Stimulated activated naive B cell treated with anti-CD40 and anti-IgM and Interleukin-4, amounts not matched to agents 10 μg/mL and 1 μg/mL and 100 μg/mL, for 72 hours (primary cell): ENCODE data around the gene SEC63.
"Not testable (repeated sequence)": the region's sequence is repeated elsewhere in the genome, so short reads cannot be mapped to it uniquely, and the experiment has no call there.

Source experiments
- ATAC-seq, 2 donors: fragments of 150-1000 bp; cut with Tn5 transposase; replicated peaks; 2 replicates each; pipeline ENCODE4 v1.10.0; 2021; ENCODE audit warnings: moderate library complexity in 1 of 2
- DNase-seq: peaks from one replicate; pipeline ENCODE4 v3.0.0; 2021
- H3K27ac Mint-ChIP-seq: one replicate; pipeline ENCODE4 v1.8.0; 2022; ENCODE audit warnings: mild to moderate bottlenecking, mixed read lengths
- H3K27me3 Mint-ChIP-seq, 2 donors: one replicate each; pipeline ENCODE4 v1.8.0; 2022; ENCODE audit warnings: mixed read lengths in 2 of 2
- H3K36me3 Mint-ChIP-seq, 2 donors: one replicate each; pipeline ENCODE4 v1.8.0; 2022; ENCODE audit warnings: mixed read lengths in 2 of 2, mild to moderate bottlenecking in 1 of 2
- H3K4me1 Mint-ChIP-seq, 2 donors: one replicate each; pipeline ENCODE4 v1.8.0; 2022; ENCODE audit warnings: mixed read lengths in 2 of 2, mild to moderate bottlenecking in 1 of 2
- H3K4me3 Mint-ChIP-seq, 2 donors: one replicate each; pipeline ENCODE4 v1.8.0; 2022; ENCODE audit warnings: mild to moderate bottlenecking in 2 of 2, mixed read lengths in 2 of 2, moderate library complexity in 1 of 2
- H3K9me3 Mint-ChIP-seq, 2 donors: one replicate each; pipeline ENCODE4 v1.8.0; 2022; ENCODE audit warnings: mixed read lengths in 2 of 2, mild to moderate bottlenecking in 1 of 2

Gene SEC63

DNA sequence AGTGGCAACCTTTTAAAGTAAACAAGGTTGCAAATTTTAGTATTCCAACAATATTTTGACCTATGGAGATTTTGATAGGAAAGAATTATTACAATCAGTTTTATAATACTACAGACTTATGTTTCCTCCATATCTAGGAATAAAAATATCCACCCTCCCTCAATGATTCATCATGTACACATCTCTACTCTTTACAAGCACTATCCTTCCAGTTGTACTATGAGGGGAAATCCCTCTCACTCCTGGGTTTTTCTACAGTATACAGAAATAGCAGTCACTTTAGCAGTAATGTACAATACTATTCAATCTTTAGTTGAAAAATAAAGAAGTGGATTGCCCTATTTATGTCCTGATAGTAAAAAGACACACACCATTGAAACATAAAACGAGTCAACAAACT, 87.6 kb downstream of the SEC63 start:
- no peak overlapping the region for H3K27ac Mint-ChIP-seq
- H3K27me3 Mint-ChIP-seq, result no peaks in the 10 kb centered on the region
- peaks cover 22 to 52% of the 10 kb centered on the region in 2 donors for H3K4me1 Mint-ChIP-seq
- ATAC-seq (peak; percentile 83 to 84), DNase-seq (no peak)
- H3K36me3 Mint-ChIP-seq, result peaks cover 19 to 36% of the 10 kb centered on the region in 2 donors
- no peaks in the 10 kb centered on the region for H3K9me3 Mint-ChIP-seq
- H3K4me3 Mint-ChIP-seq, result peak overlapping the region in 1 of 2 donors; percentile 13

DNA sequence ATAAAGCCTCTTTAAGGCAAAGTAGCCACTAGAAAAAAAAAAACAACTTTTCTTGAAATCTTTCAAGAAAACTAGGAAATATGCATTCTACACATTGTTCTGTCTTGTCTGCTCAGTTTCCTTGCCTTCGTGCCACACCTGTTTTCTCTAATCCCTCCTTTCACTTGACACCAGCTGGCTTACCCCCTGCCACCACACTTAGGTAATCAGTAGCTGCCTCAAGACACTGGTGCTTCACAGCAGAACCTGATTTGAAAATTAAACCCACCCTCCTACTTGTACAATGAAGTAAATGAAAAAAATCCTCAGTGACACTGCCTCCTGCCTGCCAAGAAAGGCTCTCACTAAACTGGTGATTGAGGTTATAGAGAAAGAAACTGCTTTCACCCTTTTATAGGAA, 88.1 kb downstream of the SEC63 start:
- Mint-ChIP-seq H3K36me3 (peaks cover 19 to 31% of the 10 kb centered on the region in 2 donors), H3K4me1 (peaks cover 22 to 52% of the 10 kb centered on the region in 2 donors), H3K9me3 (no peaks in the 10 kb centered on the region), H3K27me3 (no peaks in the 10 kb centered on the region), H3K4me3 (peak overlapping the region; percentile 33 to 68), H3K27ac (no peak overlapping the region)
- ATAC-seq (peak; percentile 16 to 38), DNase-seq (no peak)

DNA sequence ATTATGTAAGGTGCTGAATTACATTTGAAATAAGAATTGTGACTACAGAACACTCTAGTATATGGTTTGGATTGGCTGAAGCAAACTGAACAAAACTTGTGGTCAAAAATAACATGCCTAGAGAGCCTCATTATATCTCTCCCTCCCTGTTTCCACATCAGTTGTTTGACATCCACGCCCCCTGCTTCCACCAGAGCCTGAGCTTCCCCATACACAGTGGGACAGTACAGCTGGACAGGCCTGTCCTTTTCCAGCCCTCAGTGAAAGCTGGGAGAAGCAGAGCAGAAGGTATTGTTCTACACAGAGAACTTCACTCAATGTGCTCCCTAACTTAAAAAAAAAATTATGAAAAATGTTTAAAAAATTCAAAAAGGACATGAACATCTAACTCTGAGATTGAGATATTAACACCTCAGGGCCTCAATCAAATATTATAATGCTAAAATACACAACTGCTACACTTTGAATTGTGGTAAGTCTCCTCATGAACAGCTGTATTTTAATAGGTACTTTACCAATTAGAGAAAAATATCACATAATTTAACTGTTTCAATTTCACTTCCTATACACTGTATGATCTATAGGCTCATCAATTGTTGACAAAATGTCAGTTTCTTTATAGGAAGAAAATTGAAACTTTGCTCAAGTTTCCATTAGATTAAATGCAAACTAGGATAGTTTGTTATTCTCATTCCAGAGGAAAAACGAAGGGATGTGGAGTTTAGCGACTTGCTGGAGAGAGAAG, 89.0 kb downstream of the SEC63 start:
- peak overlapping the region; percentile 59 for H3K27ac Mint-ChIP-seq
- peaks cover 17 to 26% of the 10 kb centered on the region in 2 donors for H3K36me3 Mint-ChIP-seq
- no peaks in the 10 kb centered on the region for H3K27me3 Mint-ChIP-seq
- H3K4me3 Mint-ChIP-seq, result peak overlapping the region; percentile 52 to 68
- peaks cover 22 to 52% of the 10 kb centered on the region in 2 donors for H3K4me1 Mint-ChIP-seq
- DNase-seq (no peak), ATAC-seq (peak; percentile 70 to 74)
- no peaks in the 10 kb centered on the region for H3K9me3 Mint-ChIP-seq

DNA sequence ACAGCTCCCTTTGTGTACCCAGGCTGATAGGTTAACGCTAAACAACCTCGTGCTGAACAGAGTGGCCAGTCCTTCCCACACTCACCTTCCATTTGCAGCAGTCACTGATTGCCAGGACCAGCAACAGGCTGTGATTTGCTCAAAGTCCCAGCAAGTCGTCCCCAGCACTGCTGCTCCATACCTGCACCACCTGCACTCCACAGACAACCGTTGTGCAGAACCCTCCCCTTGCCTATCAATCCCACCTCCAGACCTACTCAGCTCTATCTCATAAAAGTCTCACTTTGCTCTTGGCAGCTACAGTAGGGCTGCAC, 90.7 kb downstream of the SEC63 start:
- ATAC-seq (peak in 1 of 2 donors; percentile 14), DNase-seq (no peak)
- Mint-ChIP-seq H3K4me3 (no peak overlapping the region), H3K36me3 (peaks cover 12 to 20% of the 10 kb centered on the region in 2 donors), H3K27ac (peak overlapping the region; percentile 37), H3K4me1 (peaks cover 22 to 52% of the 10 kb centered on the region in 2 donors), H3K27me3 (no peaks in the 10 kb centered on the region), H3K9me3 (no peaks in the 10 kb centered on the region)

DNA sequence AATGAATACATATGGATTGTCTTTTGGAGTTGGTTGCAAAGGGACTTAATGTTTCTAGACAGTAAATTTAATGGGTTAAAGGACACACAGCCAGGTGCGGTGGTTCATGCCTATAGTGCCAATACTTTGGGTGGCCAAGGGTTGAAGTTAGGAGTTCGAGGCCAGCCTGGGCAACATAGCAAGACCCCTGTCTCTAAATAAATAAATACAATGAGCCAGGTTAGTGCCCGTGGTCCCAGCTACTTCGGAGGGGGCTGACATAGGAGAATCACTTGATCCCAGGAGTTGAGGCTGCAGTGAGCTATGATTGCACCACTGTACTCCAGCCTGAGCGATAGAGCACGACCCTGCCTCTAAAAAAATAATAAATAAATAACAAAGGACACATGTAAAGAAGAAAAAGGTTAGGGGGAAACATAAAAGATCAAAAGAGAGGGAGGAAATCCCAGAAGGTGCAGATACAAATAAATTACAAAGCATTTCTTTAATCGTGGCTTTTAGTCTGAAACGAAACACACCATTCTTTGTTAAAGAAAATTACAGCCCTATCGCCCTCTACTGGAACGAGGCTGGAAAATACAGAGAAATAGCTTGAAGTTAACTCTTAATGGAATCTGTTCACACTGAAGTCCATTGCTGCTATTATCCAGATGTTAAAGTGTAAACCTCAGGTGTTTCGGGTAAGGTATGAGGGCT, 91.3 kb downstream of the SEC63 start:
- Mint-ChIP-seq H3K27me3 (no peaks in the 10 kb centered on the region), H3K4me3 (peak overlapping the region in 1 of 2 donors; percentile 62), H3K4me1 (peaks cover 22 to 51% of the 10 kb centered on the region in 2 donors), H3K36me3 (peaks cover 12 to 19% of the 10 kb centered on the region in 2 donors), H3K27ac (no peak overlapping the region), H3K9me3 (no peaks in the 10 kb centered on the region)
- DNase-seq (no peak), ATAC-seq (peak; percentile 26 to 35)

DNA sequence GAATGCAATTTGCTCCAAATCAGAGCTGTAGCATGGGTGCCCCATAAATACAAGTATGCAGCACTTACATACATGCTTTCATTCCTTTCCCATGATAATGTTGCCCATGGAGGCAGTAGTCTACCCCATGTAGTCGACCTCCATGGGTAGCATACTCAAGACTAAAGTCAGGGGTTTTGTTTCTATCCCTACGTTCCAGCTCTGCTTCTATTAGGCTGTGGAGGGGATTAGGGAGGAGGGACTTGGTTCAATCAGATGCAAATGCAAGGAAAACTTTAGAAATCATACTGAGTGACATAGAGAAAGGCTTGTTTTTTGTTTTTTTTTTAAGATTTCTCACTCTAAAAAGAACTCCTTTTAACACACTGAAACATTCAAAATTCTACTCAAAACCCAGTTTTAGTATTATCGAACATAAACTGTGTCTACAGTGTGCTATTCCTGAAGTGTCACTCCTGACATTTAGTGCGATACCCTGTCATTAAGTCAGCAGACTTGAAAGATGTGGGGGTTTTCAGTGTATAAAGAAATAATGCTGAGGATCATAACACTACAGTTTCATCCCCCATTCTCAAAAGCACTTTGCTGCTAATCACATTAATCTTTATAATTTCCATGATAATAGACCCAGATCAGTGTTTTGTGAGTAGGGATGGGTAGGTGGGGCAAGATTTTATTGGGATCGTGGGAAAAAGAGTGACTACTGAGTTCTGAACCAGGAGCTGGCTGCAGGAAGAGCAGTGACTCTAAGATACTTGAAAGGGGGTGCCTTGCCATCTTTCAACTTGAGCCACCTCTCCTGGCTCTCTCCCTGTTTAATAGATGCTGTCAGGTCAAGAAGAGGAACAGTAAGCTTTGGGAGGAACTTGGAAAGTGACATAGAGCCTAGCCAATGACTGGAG, 93.5 kb downstream of the SEC63 start:
- no peaks in the 10 kb centered on the region for H3K27me3 Mint-ChIP-seq
- H3K4me1 Mint-ChIP-seq, result peaks cover 9 to 28% of the 10 kb centered on the region in 2 donors
- H3K27ac Mint-ChIP-seq, result no peak overlapping the region
- peaks cover 8% of the 10 kb centered on the region in 2 donors for H3K36me3 Mint-ChIP-seq
- ATAC-seq (no peak), DNase-seq (no peak)
- no peak overlapping the region for H3K4me3 Mint-ChIP-seq
- H3K9me3 Mint-ChIP-seq, result peaks cover 1 to 3% of the 10 kb centered on the region in 2 donors

DNA sequence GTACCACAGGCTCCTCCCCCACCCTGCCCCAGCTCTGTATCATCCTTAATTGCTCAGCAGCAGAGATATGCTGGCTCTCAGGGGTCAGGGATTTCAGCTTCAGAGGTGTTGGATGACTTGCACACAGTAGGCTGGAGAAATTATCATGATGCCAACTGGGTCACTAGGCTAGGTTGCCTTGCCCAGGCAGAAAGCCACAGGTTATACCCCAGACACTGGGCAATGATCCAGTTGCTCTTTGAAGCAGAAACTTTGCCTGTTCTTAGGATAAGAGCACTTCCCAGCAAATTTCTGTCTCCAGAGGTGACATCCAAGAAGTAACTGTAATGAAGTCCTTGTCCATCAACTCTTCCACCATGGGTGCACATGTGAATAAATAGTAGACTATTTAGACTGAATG, 95.6 kb downstream of the SEC63 start:
- no peak overlapping the region for H3K4me3 Mint-ChIP-seq
- ATAC-seq (no peak), DNase-seq (no peak)
- peaks cover 4 to 8% of the 10 kb centered on the region in 2 donors for H3K36me3 Mint-ChIP-seq
- no peaks in the 10 kb centered on the region for H3K27me3 Mint-ChIP-seq
- no peak overlapping the region for H3K27ac Mint-ChIP-seq
- peaks cover 1 to 3% of the 10 kb centered on the region in 2 donors for H3K9me3 Mint-ChIP-seq
- peaks cover 3 to 9% of the 10 kb centered on the region in 2 donors for H3K4me1 Mint-ChIP-seq

DNA sequence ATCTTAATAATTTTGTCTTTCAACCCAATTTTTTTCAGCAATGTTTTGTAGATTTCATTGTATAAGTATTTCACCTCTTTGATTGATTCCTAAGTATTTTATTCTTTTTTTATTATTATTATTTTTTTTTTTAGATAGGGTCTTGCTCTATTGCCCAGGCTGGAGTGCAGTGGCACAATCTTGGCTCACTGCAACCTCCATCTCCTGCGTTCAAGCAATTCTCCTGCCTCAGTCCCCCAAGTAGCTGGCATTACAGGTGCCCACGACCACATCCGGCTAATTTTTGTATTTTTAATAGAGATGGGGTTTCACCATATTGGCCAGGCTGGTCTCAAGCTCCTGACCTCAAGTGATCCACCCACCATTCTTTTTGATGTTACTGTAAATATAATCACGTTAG, 97.0 kb downstream of the SEC63 start:
- H3K4me1 Mint-ChIP-seq, H3K36me3 Mint-ChIP-seq, H3K27me3 Mint-ChIP-seq, ATAC-seq, H3K9me3 Mint-ChIP-seq, DNase-seq, H3K27ac Mint-ChIP-seq, H3K4me3 Mint-ChIP-seq: not testable (repeated sequence)

DNA sequence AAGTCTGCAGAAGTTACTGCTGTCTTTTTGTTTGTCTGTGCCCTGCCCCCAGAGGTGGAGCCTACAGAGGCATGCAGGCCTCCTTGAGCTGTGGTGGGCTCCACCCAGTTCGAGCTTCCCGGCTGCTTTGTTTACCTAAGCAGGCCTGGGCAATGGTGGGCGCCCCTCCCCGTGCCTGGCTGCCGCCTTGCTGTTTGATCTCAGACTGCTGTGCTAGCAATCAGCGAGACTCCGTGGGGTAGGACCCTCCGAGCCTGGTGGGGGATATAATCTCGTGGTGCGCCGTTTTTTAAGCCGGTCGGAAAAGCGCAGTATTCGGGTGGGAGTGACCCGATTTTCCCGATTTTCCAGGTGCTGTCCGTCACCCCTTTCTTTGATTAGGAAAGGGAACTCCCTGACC, 97.9 kb downstream of the SEC63 start:
- not testable (repeated sequence) for ATAC-seq, H3K27ac Mint-ChIP-seq, H3K36me3 Mint-ChIP-seq, H3K27me3 Mint-ChIP-seq, H3K9me3 Mint-ChIP-seq, H3K4me1 Mint-ChIP-seq, H3K4me3 Mint-ChIP-seq, DNase-seq

DNA sequence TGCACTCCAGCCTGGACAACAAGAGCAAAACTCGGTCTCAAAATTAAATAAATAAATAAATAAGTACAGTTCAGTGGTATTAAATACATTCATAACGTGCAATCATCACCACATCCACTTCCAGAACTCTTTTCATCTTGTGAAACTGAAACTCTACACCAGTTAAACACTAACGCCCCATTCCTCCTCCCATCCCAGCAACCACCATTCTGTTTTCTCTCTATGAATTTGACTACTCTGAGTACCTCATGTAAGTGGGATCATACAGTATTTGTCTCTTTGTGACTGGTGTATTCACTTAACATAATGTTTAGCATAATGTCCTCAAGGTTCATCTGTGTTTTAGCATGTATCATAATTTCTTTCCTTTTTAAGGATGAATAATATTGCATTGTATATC, 104.8 kb downstream of the SEC63 start:
- H3K27ac Mint-ChIP-seq, result no peak overlapping the region
- DNase-seq (no peak), ATAC-seq (no peak)
- H3K9me3 Mint-ChIP-seq, result no peaks in the 10 kb centered on the region
- peaks cover 0 to 12% of the 10 kb centered on the region in 2 donors for H3K4me1 Mint-ChIP-seq
- no peaks in the 10 kb centered on the region for H3K27me3 Mint-ChIP-seq
- H3K4me3 Mint-ChIP-seq, result no peak overlapping the region
- no peaks in the 10 kb centered on the region for H3K36me3 Mint-ChIP-seq

DNA sequence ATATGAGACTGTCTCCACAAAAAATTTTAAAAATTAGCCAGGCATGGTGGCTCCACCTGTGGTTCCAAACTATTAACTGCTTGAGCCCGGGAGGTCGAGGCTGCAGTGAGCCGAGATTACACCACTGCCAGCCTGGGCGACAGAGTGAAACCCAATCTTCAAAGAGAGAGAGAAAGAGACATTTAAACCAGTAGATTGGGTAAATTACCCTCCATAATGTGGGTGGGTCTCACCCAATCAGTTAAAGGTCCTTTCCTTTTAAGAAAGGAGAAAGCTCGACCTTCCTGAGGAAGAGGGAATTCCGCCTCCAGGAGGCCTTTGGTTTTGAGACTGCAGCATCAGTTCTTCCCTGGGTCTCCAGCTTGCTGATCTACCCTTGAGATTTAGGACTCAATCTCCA, 108.7 kb downstream of the SEC63 start:
- Mint-ChIP-seq H3K9me3 (no peaks in the 10 kb centered on the region), H3K27ac (no peak overlapping the region), H3K4me1 (peaks cover 0 to 21% of the 10 kb centered on the region in 2 donors), H3K36me3 (no peaks in the 10 kb centered on the region), H3K27me3 (peaks cover 0 to 5% of the 10 kb centered on the region in 2 donors), H3K4me3 (no peak overlapping the region)
- no peak for DNase-seq
- ATAC-seq, result no peak

DNA sequence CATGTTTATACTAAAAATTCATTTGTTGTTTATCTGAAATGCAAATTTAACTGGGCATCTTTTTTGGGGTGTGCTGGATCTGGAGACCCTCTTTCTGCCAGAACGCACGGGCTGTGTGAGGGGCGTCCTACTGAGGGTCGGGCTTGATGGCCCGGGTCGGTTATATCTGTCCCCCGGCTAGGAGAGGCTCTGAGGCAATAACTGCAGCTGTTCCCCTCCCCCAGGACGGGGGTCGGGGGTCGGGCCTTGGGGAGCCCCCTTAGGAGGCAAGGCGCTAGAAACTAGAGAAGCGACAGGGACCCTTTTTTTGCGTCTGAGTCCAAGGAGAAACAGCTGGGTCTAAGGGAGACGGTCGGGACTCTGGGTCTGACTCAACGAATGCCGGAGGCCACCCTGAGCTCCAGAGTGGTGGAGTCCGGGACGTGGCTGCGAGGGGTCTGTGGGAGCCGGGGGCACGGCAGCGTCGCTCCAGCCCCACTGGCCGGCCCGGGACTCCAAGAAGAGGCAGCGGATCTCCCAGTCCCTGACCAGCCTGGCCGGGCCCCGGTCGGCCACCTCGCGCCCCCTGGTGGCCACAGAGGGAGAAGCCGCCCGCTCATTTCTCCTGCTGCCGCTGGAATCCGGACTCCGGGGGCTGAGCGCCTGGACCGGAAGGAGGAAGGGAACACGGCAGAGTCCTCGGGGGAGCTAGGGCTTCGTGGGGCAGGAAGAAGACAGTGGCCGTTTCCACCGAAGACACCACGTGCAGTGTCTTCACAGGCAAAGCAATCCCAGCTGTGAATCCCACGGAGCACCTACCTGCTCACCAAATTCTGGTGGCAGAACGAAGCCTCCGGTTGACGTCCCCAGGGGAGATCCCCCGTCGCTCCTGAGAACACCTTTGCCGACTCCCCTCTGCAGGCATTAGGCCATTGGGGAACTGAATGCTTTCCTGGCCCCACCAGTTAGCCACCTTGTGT, 109.9 kb downstream of the SEC63 start:
- Mint-ChIP-seq H3K9me3 (no peaks in the 10 kb centered on the region), H3K27ac (peak overlapping the region; percentile 80), H3K27me3 (peaks cover 0 to 5% of the 10 kb centered on the region in 2 donors), H3K36me3 (no peaks in the 10 kb centered on the region), H3K4me1 (peaks cover 0 to 15% of the 10 kb centered on the region in 2 donors), H3K4me3 (peak overlapping the region; percentile 84 to 87)
- peak; percentile 69 for DNase-seq
- peak; percentile 89 for ATAC-seq

DNA sequence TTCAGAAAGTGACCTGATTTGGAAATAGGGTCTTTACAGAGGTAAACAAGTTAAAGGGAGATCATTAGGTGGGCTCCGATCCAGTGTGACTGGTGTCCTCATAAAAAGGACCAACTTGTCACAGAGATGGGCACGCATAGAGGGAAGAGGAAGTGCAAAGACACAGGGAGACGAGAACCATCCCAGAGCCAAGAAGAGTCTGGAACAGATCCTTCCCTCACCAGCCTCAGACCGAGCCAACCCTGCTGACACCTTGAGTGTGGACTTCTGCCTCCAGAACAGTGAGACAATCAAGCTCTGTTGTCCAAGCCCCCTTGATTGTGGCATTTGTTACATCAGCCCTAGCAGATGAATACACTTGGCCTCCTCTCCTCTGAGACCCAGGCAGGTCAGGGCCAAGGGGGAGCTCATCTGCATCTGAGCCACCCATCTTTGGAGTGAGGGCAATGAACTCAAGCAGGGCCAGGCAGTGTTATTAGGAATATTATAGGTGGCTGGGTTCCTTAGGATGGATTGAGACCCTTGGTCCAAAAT, 111.7 kb downstream of the SEC63 start:
- ATAC-seq (no peak), DNase-seq (no peak)
- peaks cover 0 to 5% of the 10 kb centered on the region in 2 donors for H3K27me3 Mint-ChIP-seq
- no peak overlapping the region for H3K27ac Mint-ChIP-seq
- H3K4me1 Mint-ChIP-seq, result peaks cover 0 to 15% of the 10 kb centered on the region in 2 donors
- H3K4me3 Mint-ChIP-seq, result no peak overlapping the region
- H3K9me3 Mint-ChIP-seq, result no peaks in the 10 kb centered on the region
- no peaks in the 10 kb centered on the region for H3K36me3 Mint-ChIP-seq
